IMR-90 (cell line): ENCODE results near the gene MADCAM1. TPM values are rescaled to one million over a fixed set of nuclear protein-coding genes. Genes with fewer than 3 reads are reported as not detected.

ENCODE experiments used
- ATAC-seq: fragments of 200-7000 bp; cut with Tn5 transposase; 2 replicates; pipeline ENCODE4 v1.9.1; 2020; ENCODE audit warnings: low read depth, mild to moderate bottlenecking, moderate library complexity
- BruUV-seq: library from RNA; stranded (reverse); fragments of 400-500 nt; replicated peaks from 2 replicates; lab custom pipeline; 2021; lab: Mats Ljungman, UMichigan
- CTCF ChIA-PET: fragments of 300-600 bp; formaldehyde crosslinking; extraction: SDS; loops from one replicate; lab custom pipeline; 2021; ENCODE audit warnings: antibody characterized with exemption; lab: Yijun Ruan, JAX
- POLR2A ChIA-PET: fragments of 300-600 bp; sonication (Branson Sonifier 250); formaldehyde crosslinking; loops from one replicate; lab custom pipeline; 2022; ENCODE audit warnings: antibody characterized with exemption; ENCODE audit not compliant: unreplicated experiment; lab: Charles Lee
- DNase-seq: peaks from one replicate; pipeline ENCODE4 v3.0.0; 2013
- H2AFZ ChIP-seq: replicated peaks from 2 replicates; pipeline ENCODE3; 2013; ENCODE audit warnings: low read length, mild to moderate bottlenecking; ENCODE audit not compliant: poor library complexity
- H2AK5ac ChIP-seq: 2 replicates; pipeline ENCODE4 v1.6.1; 2013; ENCODE audit warnings: low read depth, low read length, inconsistent platforms
- H2AK9ac ChIP-seq: replicated peaks from 2 replicates; pipeline ENCODE3; 2013; ENCODE audit warnings: mild to moderate bottlenecking, low read depth, low read length, moderate library complexity; ENCODE audit not compliant: poor library complexity
- H2BK120ac ChIP-seq: 2 replicates; pipeline ENCODE4 v1.6.1; 2013; ENCODE audit warnings: low read depth, low read length, inconsistent platforms
- H2BK15ac ChIP-seq: 3 replicates; pipeline ENCODE4 v1.6.1; 2013; ENCODE audit warnings: low read depth, low read length, inconsistent platforms
- H2BK20ac ChIP-seq: 2 replicates; pipeline ENCODE4 v1.6.1; 2013; ENCODE audit warnings: low read depth, mild to moderate bottlenecking, inconsistent platforms, low read length, moderate library complexity
- H2BK5ac ChIP-seq: 2 replicates; pipeline ENCODE4 v1.6.1; 2013; ENCODE audit warnings: mild to moderate bottlenecking, low read depth, low read length, inconsistent platforms; ENCODE audit not compliant: poor library complexity, severe bottlenecking
- H3K14ac ChIP-seq: replicated peaks from 2 replicates; pipeline ENCODE4 v1.6.1; 2013; ENCODE audit warnings: low read depth, low read length, inconsistent platforms
- H3K18ac ChIP-seq: 2 replicates; pipeline ENCODE4 v1.6.1; 2013; ENCODE audit warnings: low read depth, low read length, control low read depth
- H3K23ac ChIP-seq: 2 replicates; pipeline ENCODE4 v1.6.1; 2013; ENCODE audit warnings: low read depth, low read length, inconsistent platforms
- H3K27ac ChIP-seq: 2 replicates; pipeline ENCODE4 v1.5.1; 2013; ENCODE audit warnings: mild to moderate bottlenecking, control low read depth, low read length; ENCODE audit not compliant: insufficient read depth
- H3K27me3 ChIP-seq: 2 replicates; pipeline ENCODE4 v1.6.1; 2013; ENCODE audit warnings: low read length; ENCODE audit not compliant: control insufficient read depth, insufficient read depth
- H3K36me3 ChIP-seq: 2 replicates; pipeline ENCODE4 v1.6.1; 2013; ENCODE audit warnings: low read length, mixed read lengths; ENCODE audit not compliant: control insufficient read depth, insufficient read depth
- H3K4ac ChIP-seq: 2 replicates; pipeline ENCODE4 v1.6.1; 2013; ENCODE audit warnings: low read depth, low read length, inconsistent platforms
- H3K4me1 ChIP-seq: 2 replicates; pipeline ENCODE4 v1.6.1; 2013; ENCODE audit warnings: low read length, mixed read lengths; ENCODE audit not compliant: control insufficient read depth, insufficient read depth
- H3K4me2 ChIP-seq: 2 replicates; pipeline ENCODE4 v1.6.1; 2013; ENCODE audit warnings: low read depth, mild to moderate bottlenecking, control low read depth, low read length, moderate library complexity
- H3K4me3 ChIP-seq: 2 replicates; pipeline ENCODE4 v1.5.1; 2013; ENCODE audit warnings: low read depth, mild to moderate bottlenecking, control low read depth, low read length, moderate library complexity; ENCODE audit not compliant: insufficient read depth
- H3K56ac ChIP-seq: 2 replicates; pipeline ENCODE4 v1.6.1; 2013; ENCODE audit warnings: low read length, inconsistent platforms; ENCODE audit not compliant: insufficient read depth; ENCODE audit errors: extremely low read depth
- H3K79me1 ChIP-seq, 2 experiments: 2 replicates each; pipeline ENCODE4 v1.6.1; 2013; ENCODE audit warnings: low read length in 2 of 2, inconsistent platforms in 1 of 2, low read depth in 1 of 2
- H3K9ac ChIP-seq: 2 replicates; pipeline ENCODE4 v1.6.1; 2013; ENCODE audit warnings: low read depth, low read length, control low read depth
- H3K9me1 ChIP-seq: 2 replicates; pipeline ENCODE4 v1.6.1; 2013; ENCODE audit warnings: low read length, inconsistent platforms; ENCODE audit not compliant: insufficient read depth
- H3K9me3 ChIP-seq: 2 replicates; pipeline ENCODE4 v1.6.1; 2013; ENCODE audit warnings: low read length; ENCODE audit not compliant: control insufficient read depth, insufficient read depth
- H4K20me1 ChIP-seq: 2 replicates; pipeline ENCODE4 v1.6.1; 2013; ENCODE audit warnings: low read length, inconsistent platforms; ENCODE audit not compliant: insufficient read depth
- H4K5ac ChIP-seq: 2 replicates; pipeline ENCODE4 v1.6.1; 2013; ENCODE audit warnings: mild to moderate bottlenecking, low read depth, low read length, control low read depth
- H4K8ac ChIP-seq, 2 experiments: 2 replicates each; pipeline ENCODE4 v1.6.1; 2013; ENCODE audit warnings: low read depth in 2 of 2, low read length in 2 of 2, control low read depth in 1 of 2, inconsistent platforms in 1 of 2
- H4K91ac ChIP-seq: 2 replicates; pipeline ENCODE4 v1.6.1; 2013; ENCODE audit warnings: low read depth, low read length, inconsistent platforms; ENCODE audit not compliant: insufficient read depth
- BHLHE40 ChIP-seq: fragments of 150-350 bp; IDR thresholded peaks from 2 replicates; pipeline ENCODE4 v1.6.1; 2016; ENCODE audit warnings: mild to moderate bottlenecking, low read depth, low read length
- CEBPB ChIP-seq: IDR thresholded peaks from 2 replicates; pipeline ENCODE4 v1.6.1; 2012; ENCODE audit warnings: low read depth, low read length, improper control_type of control experiment
- CHD1 ChIP-seq: IDR thresholded peaks from 2 replicates; pipeline ENCODE4 v1.6.1; 2012; ENCODE audit warnings: low read depth, low read length, improper control_type of control experiment
- FOS ChIP-seq: fragments of 150-350 bp; IDR thresholded peaks from 2 replicates; pipeline ENCODE4 v1.6.1; 2016; ENCODE audit warnings: low read depth, low read length
- MAFK ChIP-seq: IDR thresholded peaks from 2 replicates; pipeline ENCODE4 v1.6.1; 2012; ENCODE audit warnings: low read depth, low read length, improper control_type of control experiment
- MAZ ChIP-seq: IDR thresholded peaks from 2 replicates; pipeline ENCODE4 v1.6.1; 2012; ENCODE audit warnings: low read depth, mild to moderate bottlenecking, low read length, improper control_type of control experiment, moderate library complexity, borderline replicate concordance
- MXI1 ChIP-seq: IDR thresholded peaks from 2 replicates; pipeline ENCODE4 v1.6.1; 2012; ENCODE audit warnings: low read depth, mild to moderate bottlenecking, low read length, moderate library complexity, borderline replicate concordance
- NFE2L2 ChIP-seq: fragments of 150-350 bp; IDR thresholded peaks from 2 replicates; pipeline ENCODE4 v1.6.1; 2016; ENCODE audit warnings: low read depth, mild to moderate bottlenecking, low read length
- POLR2A ChIP-seq: IDR thresholded peaks from 2 replicates; pipeline ENCODE4 v1.6.1; 2012; ENCODE audit warnings: mild to moderate bottlenecking, low read depth, low read length
- RAD21 ChIP-seq: IDR thresholded peaks from 2 replicates; pipeline ENCODE4 v1.6.1; 2012; ENCODE audit warnings: low read length, improper control_type of control experiment
- RCOR1 ChIP-seq: IDR thresholded peaks from 2 replicates; pipeline ENCODE4 v1.6.1; 2012; ENCODE audit warnings: mild to moderate bottlenecking, low read length, improper control_type of control experiment; ENCODE audit not compliant: insufficient replicate concordance
- RFX5 ChIP-seq: IDR thresholded peaks from 2 replicates; pipeline ENCODE4 v1.8.0; 2012; ENCODE audit warnings: low read depth, mild to moderate bottlenecking, low read length, moderate library complexity
- SMC3 ChIP-seq: fragments of 150-350 bp; IDR thresholded peaks from 2 replicates; pipeline ENCODE4 v1.6.1; 2016; ENCODE audit warnings: low read depth, mild to moderate bottlenecking, antibody characterized with exemption, low read length, moderate library complexity
- WGBS, 2 experiments: methylation state at CpG; one replicate each; pipeline versions ENCODE4 v1.1.5 to v1.1.7; 2013; ENCODE audit warnings: missing lambda C conversion rate in 2 of 2; ENCODE audit not compliant: insufficient read length in 1 of 2; ENCODE audit errors: extremely low coverage in 2 of 2; 5-methylcytosine and 5-hydroxymethylcytosine counted together
- dilution Hi-C: fragments of 300-500 bp; cut with HindIII; formaldehyde crosslinking; loops from one replicate; pipeline ENCODE4 v1.14.3; 2018; ENCODE audit warnings: low sequenced_read_pairs; ENCODE audit not compliant: unreplicated experiment
- in situ Hi-C: fragments of 300-500 bp; cut with MboI; formaldehyde crosslinking; loops from 3 replicates; pipeline ENCODE4 v1.14.3; 2019; ENCODE audit warnings: low sequenced_read_pairs, inconsistent platforms, mixed read lengths
- intact Hi-C: fragments of 100-400 bp; cut with micrococcal nuclease; formaldehyde crosslinking; loops from 2 replicates; pipeline ENCODE4 v1.10.0; 2022
- polyA plus RNA-seq, 3 experiments: library from polyadenylated mRNA; depleted of rRNA; stranded (reverse); fragments of >200 nt; gene quantifications; 2 replicates each; pipeline ENCODE4 v1.2.3, GENCODE V29; 2012; ENCODE audit warnings: low replicate concordance in 1 of 3
- total RNA-seq: library from RNA; depleted of rRNA; stranded (reverse); fragments of >200 nt; gene quantifications from 2 replicates; pipeline ENCODE4 v1.2.3, GENCODE V29; 2012
- TF ChIP-seq, protein P1 (sequence below): fragments of 150-350 bp; IDR thresholded peaks from 2 replicates; pipeline ENCODE4 v1.6.1; 2017; ENCODE audit warnings: mild to moderate bottlenecking, antibody characterized with exemption, low read length, low read depth
- TF ChIP-seq, protein P2 (sequence below): conservative IDR thresholded peaks from 2 replicates; pipeline ENCODE4 v1.5.1; 2012; ENCODE audit warnings: mild to moderate bottlenecking, low read depth, low read length, improper control_type of control experiment
- TF ChIP-seq, protein P3 (sequence below): fragments of 150-350 bp; IDR thresholded peaks from 2 replicates; pipeline ENCODE4 v1.6.1; 2016; ENCODE audit warnings: low read depth, mild to moderate bottlenecking, low read length, moderate library complexity, borderline replicate concordance

The MADCAM1 gene
- total and polyA plus RNA-seq, 2 of the 4 experiments (the other 2 are of a cell fraction) = 0.24 TPM; not detected in 1

DNA sequence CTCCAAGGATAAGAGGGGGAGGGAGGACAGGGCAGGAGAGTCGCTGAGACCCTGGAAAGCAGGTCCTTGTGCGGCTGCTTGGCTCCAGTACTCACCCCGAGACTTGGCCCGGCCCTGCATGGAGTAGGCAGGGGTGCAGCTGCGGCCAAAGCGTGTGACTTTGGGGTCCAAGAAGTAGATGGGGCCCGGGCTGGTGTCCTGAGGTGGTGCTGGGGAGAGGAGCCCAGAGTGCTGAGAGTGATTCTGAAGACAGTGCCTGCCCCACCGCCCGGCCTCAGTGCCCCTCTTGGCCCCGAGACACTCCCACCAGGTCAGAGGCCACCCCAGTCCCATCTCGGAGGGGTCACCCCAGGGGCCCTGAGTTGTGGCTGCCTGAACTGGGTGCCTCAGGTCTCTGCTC, 28.7 kb upstream of the MADCAM1 start:
- TF ChIP-seq, protein P1, sequence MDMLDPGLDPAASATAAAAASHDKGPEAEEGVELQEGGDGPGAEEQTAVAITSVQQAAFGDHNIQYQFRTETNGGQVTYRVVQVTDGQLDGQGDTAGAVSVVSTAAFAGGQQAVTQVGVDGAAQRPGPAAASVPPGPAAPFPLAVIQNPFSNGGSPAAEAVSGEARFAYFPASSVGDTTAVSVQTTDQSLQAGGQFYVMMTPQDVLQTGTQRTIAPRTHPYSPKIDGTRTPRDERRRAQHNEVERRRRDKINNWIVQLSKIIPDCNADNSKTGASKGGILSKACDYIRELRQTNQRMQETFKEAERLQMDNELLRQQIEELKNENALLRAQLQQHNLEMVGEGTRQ = no peak
- no peak for TF ChIP-seq MAZ
- no peak for TF ChIP-seq RCOR1
- TF ChIP-seq, protein P2, sequence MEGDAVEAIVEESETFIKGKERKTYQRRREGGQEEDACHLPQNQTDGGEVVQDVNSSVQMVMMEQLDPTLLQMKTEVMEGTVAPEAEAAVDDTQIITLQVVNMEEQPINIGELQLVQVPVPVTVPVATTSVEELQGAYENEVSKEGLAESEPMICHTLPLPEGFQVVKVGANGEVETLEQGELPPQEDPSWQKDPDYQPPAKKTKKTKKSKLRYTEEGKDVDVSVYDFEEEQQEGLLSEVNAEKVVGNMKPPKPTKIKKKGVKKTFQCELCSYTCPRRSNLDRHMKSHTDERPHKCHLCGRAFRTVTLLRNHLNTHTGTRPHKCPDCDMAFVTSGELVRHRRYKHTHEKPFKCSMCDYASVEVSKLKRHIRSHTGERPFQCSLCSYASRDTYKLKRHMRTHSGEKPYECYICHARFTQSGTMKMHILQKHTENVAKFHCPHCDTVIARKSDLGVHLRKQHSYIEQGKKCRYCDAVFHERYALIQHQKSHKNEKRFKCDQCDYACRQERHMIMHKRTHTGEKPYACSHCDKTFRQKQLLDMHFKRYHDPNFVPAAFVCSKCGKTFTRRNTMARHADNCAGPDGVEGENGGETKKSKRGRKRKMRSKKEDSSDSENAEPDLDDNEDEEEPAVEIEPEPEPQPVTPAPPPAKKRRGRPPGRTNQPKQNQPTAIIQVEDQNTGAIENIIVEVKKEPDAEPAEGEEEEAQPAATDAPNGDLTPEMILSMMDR = no peak
- no peak for TF ChIP-seq SMC3
- TF ChIP-seq MXI1 = no peak
- TF ChIP-seq BHLHE40 = no peak
- TF ChIP-seq MAFK = no peak
- TF ChIP-seq CHD1 = no peak
- TF ChIP-seq RFX5 = no peak
- no peak for TF ChIP-seq NFE2L2
- no peak for TF ChIP-seq POLR2A
- TF ChIP-seq FOS = no peak
- TF ChIP-seq RAD21 = no peak
- TF ChIP-seq, protein P3, sequence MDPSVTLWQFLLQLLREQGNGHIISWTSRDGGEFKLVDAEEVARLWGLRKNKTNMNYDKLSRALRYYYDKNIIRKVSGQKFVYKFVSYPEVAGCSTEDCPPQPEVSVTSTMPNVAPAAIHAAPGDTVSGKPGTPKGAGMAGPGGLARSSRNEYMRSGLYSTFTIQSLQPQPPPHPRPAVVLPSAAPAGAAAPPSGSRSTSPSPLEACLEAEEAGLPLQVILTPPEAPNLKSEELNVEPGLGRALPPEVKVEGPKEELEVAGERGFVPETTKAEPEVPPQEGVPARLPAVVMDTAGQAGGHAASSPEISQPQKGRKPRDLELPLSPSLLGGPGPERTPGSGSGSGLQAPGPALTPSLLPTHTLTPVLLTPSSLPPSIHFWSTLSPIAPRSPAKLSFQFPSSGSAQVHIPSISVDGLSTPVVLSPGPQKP = no peak
- TF ChIP-seq CEBPB = no peak
- Histone ChIP-seq H4K91ac (no peak overlapping the region), H3K4me3 (no peak overlapping the region), H3K23ac (no peak overlapping the region), H3K27ac (no peak overlapping the region), H3K27me3 (no peaks in the 10 kb centered on the region; the same call in none of the 2 replicates), H2AFZ (no peak overlapping the region), H3K4me1 (peaks cover 2% of the 10 kb centered on the region; the same call in 1 of the 2 replicates), H3K4ac (no peak overlapping the region), H2AK9ac (no peak overlapping the region), H3K56ac (no peak overlapping the region), H2BK120ac (no peak overlapping the region), H3K9me3 (no peaks in the 10 kb centered on the region; the same call in 1 of the 2 replicates), H2AK5ac (no peak overlapping the region), H3K9ac (no peak overlapping the region), H4K5ac (no peak overlapping the region), H3K18ac (no peak overlapping the region), H3K79me1 (no peaks in the 10 kb centered on the region), H3K4me2 (no peak overlapping the region), H2BK5ac (no peak overlapping the region), H2BK15ac (no peak overlapping the region), H3K36me3 (no peaks in the 10 kb centered on the region), H2BK20ac (no peak overlapping the region), H3K14ac (no peak overlapping the region), H3K9me1 (no peaks in the 10 kb centered on the region), H4K20me1 (no peaks in the 10 kb centered on the region), H4K8ac (no peak overlapping the region)
- BruUV-seq = no TSS peak
- WGBS, 2 experiments = 83% methylated on average over 3 of the region's 11 CpGs; no CpG with 5 or more reads in 1 of the 2 experiments
- ChIA-PET CTCF (no interaction called here), POLR2A (no interaction called here)
- dilution Hi-C loops (no loop called here), in situ Hi-C loops (no loop called here), intact Hi-C loops (no loop called here)
- no peak for ATAC-seq
- no peak for DNase-seq
